ENCODE measurements around the gene METTL21A. TPM values are rescaled to one million over a fixed set of nuclear protein-coding genes. Genes with fewer than 3 reads are reported as not detected.
A peak's percentile ranks its signal among the peaks of the same experiment; 100 is the strongest.

Gene METTL21A
- total and polyA plus RNA-seq, 2 of the 4 experiments (the other 2 are of a cell fraction) = 5.9 to 11.6 TPM

DNA sequence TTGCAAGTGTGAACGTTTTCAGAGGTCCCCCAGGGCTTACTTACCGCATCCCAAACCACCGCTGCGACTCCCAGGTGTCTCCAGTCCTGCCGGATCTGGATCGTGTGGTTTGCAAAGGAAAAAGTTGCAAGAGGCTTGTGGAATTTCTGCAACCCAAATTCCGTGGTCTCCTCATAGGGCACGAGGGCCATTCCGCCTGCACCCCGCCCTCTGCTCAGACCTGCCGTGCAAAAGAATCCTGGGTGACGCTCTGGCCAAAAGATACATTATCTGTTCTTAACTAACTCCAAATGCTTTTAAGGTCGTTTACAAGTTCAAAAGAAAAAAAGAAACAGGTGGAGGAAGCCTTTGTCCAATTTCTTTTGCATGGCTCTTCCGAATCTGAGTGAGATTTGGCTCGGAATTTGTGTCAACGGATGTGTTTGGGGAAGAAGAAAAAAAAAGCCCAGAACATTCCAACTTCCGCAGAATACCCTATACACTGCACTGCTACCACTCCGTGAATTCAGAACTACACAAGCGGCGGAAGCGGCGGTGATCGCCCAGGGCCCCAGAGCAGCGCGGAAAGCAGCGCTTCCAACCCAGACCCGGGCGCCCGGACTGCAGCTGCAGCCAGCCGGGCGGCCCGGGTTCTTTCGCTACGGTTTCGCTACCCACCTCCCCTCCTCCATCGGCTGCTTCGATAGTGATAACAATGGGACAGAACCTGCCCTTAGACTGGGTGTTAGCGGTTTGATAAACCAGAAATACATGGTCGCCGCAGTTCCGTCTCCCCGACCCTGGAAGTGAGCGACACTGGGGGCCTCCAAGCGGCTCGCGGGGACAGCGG lies 795 bp downstream of the METTL21A start:
- Histone ChIP-seq H3K36me3 (ENCODE audit: control insufficient read depth, insufficient read depth, low read length) (peaks cover 9% of the 10 kb centered on the region), H3K4me3 (ENCODE audit: insufficient read depth, low read depth, low read length) (peak overlapping the region; percentile 88), H2BK20ac (ENCODE audit: low read depth, low read length) (peak overlapping the region; percentile 78), H2AFZ (replicated peaks; ENCODE audit: low read length, poor library complexity) (peak overlapping the region; percentile 98), H2BK120ac (ENCODE audit: low read depth, low read length) (peak overlapping the region; percentile 86), H3K4me2 (ENCODE audit: low read depth, low read length) (peak overlapping the region; percentile 96), H3K18ac (ENCODE audit: low read depth, low read length) (peak overlapping the region; percentile 71), H3K27ac (ENCODE audit: insufficient read depth, low read length) (peak overlapping the region; percentile 98), H2BK5ac (ENCODE audit: low read depth, low read length, poor library complexity, severe bottlenecking) (peak overlapping the region; percentile 80), H3K9me3 (ENCODE audit: control insufficient read depth, insufficient read depth, low read length) (no peaks in the 10 kb centered on the region), H4K20me1 (ENCODE audit: insufficient read depth, low read length) (no peaks in the 10 kb centered on the region), H3K79me1 (ENCODE audit: low read depth in 1 of 2, low read length in 2 of 2) (peaks cover 3 to 25% of the 10 kb centered on the region in 2 experiments), H3K9me1 (ENCODE audit: insufficient read depth, low read length) (peaks cover 3% of the 10 kb centered on the region; the same call in 1 of the 2 replicates), H3K4me1 (ENCODE audit: control insufficient read depth, insufficient read depth, low read length) (peaks cover 6% of the 10 kb centered on the region; the same call in 1 of the 2 replicates), H4K5ac (ENCODE audit: low read depth, low read length) (peak overlapping the region; percentile 88), H4K8ac (ENCODE audit: low read depth in 2 of 2, low read length in 2 of 2) (peak overlapping the region; percentile 88 to 94), H2AK5ac (ENCODE audit: low read depth, low read length) (peak overlapping the region; percentile 80), H3K4ac (ENCODE audit: low read depth, low read length) (peak overlapping the region; percentile 96), H2BK15ac (ENCODE audit: low read depth, low read length) (peak overlapping the region; percentile 61; the same call in 2 of the 3 replicates), H3K27me3 (ENCODE audit: control insufficient read depth, insufficient read depth, low read length) (no peaks in the 10 kb centered on the region), H3K23ac (ENCODE audit: low read depth, low read length) (peak overlapping the region; percentile 81), H3K56ac (ENCODE audit: extremely low read depth, insufficient read depth, low read length) (peak overlapping the region; percentile 96), H3K9ac (ENCODE audit: low read depth, low read length) (peak overlapping the region; percentile 97), H2AK9ac (replicated peaks; ENCODE audit: low read depth, low read length, poor library complexity) (peak overlapping the region; percentile 80), H3K14ac (replicated peaks; ENCODE audit: low read depth, low read length) (peak overlapping the region; percentile 93), H4K91ac (ENCODE audit: insufficient read depth, low read depth, low read length) (peak overlapping the region; percentile 84)
- ChIA-PET POLR2A (ENCODE audit: unreplicated experiment) (interaction anchor here (1.2 kb wide), 1 partner anchor 8 kb away, joined by 3 read pairs; no protein-coding TSS in a partner anchor), CTCF (interaction anchor here (0.6 kb wide), 1 partner anchor 491 kb away, joined by 3 read pairs; no protein-coding TSS in a partner anchor)
- TSS peak; percentile 49 for BruUV-seq (replicated peaks)
- WGBS, 2 experiments (ENCODE audit: extremely low coverage in 2 of 2, insufficient read length in 1 of 2) = 11% methylated on average over 5 of the region's 47 CpGs; no CpG with 5 or more reads in 1 of the 2 experiments
- dilution Hi-C loops (cut with HindIII; ENCODE audit: low sequenced_read_pairs, unreplicated experiment) = no loop called here
- DNase-seq (peak; percentile 70), ATAC-seq (ENCODE audit: low read depth) (peak; percentile 55)
- intact Hi-C loops (cut with micrococcal nuclease) = loop anchor here (1.0 to 10.0 kb wide), 7 partner anchors 86 to 930 kb away; partner anchors contain the start of gene CCNYL1
- in situ Hi-C loops (cut with MboI; ENCODE audit: low sequenced_read_pairs) = loop anchor here (25.0 kb wide), 1 partner anchor 438 kb away; no protein-coding TSS in a partner anchor
- TF ChIP-seq CEBPB (IDR thresholded peaks at IDR 0.05; ENCODE audit: low read depth, low read length) = no peak
- TF ChIP-seq MAZ (IDR thresholded peaks at IDR 0.05; ENCODE audit: borderline replicate concordance, low read depth, low read length) = no peak
- peak; percentile 78 for TF ChIP-seq POLR2A (IDR thresholded peaks at IDR 0.05; ENCODE audit: low read depth, low read length)
